HG03064 (cell line): ENCODE data around the gene CLNK.
A peak's percentile ranks its signal among the peaks of the same experiment; 100 is the strongest.

Experiments used
- ATAC-seq: cut with Tn5 transposase; IDR thresholded peaks from one replicate; pipeline ENCODE4 v1.9.1; 2021; ENCODE audit warnings: low read depth; ENCODE audit not compliant: unreplicated experiment

The CLNK gene

DNA sequence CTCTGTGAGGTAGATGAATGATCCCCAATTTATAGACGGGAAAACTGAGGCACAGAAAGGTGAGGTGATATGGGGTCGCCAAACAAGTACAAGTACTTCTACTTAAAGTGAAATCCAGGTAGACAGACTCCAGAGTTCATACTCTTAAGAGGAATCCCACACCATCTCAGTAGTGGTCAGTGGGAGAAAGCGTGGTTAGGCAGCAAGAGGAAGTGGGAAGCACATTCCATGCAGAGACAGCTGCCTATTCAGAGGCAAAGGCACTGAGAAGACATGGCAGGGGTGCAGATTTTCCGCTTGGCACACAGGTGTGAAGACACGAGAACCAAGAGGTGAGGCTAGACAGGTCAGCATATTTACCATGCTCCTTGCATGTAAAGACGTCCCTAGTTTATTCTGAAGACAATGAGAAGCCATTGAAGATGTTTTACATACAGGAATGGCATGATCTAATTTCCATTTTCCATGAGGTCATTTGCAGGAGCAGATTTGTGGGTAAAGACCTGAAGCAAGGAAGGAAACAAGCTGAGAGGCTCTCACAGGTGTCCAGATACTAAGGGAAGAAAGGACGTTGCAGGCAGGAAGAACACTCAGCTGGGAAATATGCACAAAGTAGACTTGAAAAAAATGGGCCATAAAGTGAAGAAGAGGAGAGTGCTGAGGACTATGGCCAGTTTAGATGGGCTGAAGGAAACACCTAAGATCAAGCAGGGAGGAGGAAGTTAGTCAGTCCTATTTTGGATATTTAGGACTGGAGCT is 17.3 kb upstream of the CLNK start:
- ATAC-seq, result no peak

DNA sequence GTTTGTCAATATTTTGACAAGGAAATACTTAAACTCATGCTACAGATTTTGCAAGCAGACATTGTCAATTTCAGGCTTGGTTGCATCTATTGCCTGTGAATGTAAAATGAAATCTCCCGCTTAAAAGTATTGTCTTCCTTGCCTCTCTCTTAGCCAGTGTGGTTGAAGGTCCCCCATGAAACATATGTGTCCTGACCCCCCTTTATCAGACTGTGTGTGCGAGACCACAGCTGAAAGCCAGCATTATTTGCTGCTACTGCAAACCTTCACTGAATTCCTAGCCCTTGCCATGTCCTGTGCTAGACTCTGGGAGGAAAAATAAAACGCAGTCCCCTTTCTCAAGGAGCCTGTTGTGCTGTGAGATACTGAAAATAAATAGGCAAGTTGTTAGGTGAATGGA is 16.6 kb upstream of the CLNK start:
- ATAC-seq, result no peak

GRCh38 chr4:10698172-10698571 is 13.6 kb upstream of the CLNK start:
- ATAC-seq, result no peak

DNA sequence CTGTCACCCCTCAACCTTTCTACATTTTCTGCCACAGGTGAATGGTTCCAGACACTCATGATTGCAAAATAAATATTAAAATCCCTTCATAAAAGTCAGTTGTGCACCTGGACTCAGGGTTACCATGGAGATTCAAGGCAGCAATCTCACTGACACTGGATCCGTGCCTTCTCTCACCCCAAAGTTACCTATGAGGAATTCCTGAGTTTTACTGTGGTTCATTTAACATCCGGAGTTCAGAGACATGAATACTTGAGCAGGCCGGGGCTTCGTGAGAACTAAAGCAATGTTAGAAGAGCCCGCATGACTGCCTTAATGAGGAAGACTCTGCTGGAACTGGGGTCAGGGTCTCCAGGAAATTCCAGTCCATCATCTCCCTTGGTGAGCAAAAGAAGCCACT is 12.5 kb upstream of the CLNK start:
- no peak for ATAC-seq

DNA sequence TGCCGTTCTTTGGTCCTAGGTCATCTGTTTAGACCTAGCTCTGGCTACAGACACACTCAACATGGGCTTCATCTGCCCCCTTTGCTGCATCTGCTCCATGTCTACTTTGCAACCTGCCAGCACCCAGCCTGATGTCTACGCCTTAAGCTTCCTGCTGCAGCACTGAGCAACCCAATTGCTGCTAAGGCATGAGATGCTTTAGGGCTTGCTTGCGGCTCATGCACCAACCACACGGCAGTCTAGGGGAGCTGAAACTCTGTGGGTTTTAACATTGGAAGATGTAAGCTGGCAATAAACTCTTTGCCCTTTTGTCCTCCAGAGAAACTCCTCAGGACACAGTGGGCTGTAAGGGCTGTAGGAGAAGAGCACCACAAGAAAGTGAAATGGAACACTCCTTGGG is 11.7 kb upstream of the CLNK start:
- no peak for ATAC-seq

GRCh38 chr4:10694828-10695209 is 10.3 kb upstream of the CLNK start:
- ATAC-seq, result no peak

GRCh38 chr4:10694151-10694827 is 9.7 kb upstream of the CLNK start:
- ATAC-seq, result no peak

DNA sequence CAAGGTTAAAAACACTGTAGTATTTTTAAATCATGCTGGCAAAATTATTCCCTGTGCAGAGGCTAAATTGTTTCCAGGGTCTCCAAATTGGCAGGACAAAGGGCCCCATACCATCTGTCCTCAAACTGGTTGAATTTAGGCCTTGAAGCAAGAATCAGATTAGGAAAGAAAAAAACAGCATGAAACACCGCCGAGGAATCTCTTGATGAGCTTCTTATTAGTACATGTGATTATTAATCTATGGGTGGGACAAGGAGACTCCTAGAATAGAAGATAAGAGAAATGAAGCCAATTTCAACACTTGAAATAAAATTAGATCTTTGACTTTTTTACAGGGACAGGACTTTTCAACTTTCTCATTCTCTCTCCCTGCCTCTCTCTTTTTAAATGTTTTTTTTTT is 7.1 kb upstream of the CLNK start:
- no peak for ATAC-seq

DNA sequence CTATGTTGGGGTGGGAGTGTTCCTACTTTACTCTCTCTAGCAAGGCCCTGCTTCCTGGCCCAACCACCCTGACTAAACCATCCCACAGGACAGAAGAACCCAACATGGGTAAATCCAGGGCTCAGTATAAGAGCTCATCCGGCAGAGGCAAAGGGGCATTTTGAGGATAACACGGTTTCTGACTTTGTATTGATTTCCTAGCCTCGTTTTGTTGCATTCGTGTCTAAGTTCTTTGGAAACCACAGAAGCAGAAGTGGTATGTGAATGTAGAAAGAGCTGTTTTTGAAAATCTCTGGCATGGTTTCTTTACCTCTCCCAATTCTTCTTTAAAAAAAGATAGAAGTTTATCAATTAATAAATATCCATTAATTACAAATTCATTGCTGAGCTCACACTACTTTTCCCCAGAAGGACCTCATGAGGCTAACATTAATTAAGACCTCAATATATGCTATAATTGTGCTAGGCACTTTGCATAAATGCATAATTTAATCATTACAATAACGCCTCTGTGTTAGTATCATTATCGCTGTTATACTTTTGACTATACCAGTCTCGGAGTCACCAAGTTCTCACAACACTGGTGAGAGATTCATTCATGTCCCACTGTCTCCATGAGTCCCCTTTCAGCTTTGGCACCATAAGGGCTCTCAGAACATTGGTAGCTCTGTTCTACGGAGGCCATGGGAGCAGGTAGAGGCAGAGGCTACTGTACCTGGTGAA is 5.8 kb upstream of the CLNK start:
- peak; percentile 34 for ATAC-seq

- ATAC-seq, result no peak
Observed at GRCh38 chr4:10688846-10689245, 4.3 kb upstream of the CLNK start.

GRCh38 chr4:10688022-10688421 is 3.5 kb upstream of the CLNK start:
- ATAC-seq, result no peak

GRCh38 chr4:10687526-10687925 is 3.0 kb upstream of the CLNK start:
- ATAC-seq, result no peak

DNA sequence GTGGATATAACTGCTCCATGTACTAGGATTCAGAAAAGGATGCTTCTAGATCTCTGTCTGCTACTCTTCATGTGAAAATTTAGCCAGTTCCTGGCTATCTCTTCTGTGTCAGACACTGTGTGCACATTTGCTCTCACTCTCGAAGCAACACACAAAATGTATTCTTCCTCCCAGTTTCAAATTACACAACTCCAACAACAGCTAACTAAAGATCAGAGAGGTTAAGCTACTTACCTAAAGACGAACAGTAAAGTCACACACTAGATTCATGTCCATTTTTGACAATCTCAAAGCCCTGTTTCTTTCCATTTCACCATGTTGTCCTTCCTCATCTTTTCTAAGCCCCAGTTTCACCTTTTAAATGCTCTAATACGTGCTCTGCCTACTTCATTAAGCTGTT is 2.2 kb downstream of the CLNK start:
- no peak for ATAC-seq

GRCh38 chr4:10677796-10678497 is 6.6 kb downstream of the CLNK start:
- peak; percentile 44 for ATAC-seq

GRCh38 chr4:10673817-10674369 is 10.7 kb downstream of the CLNK start:
- ATAC-seq, result peak; percentile 64

DNA sequence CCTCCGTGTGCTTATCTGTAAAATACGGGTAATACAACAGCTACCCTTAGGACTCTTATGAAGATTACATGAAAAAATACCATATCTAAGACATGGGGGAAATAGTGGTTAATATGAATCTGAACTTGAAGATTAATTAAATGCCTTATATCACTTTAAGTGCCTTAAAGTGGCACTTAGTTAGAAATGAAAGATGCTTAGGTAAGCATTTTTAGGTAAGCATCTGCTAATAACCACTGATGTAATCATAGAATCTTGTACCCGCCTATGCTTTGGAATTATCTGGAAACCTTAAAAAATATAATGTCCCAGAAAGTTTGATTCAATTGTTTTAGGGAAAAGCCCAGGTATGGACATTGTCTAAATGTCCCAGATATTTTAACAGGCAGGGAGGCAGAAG is 12.2 kb downstream of the CLNK start:
- no peak for ATAC-seq

DNA sequence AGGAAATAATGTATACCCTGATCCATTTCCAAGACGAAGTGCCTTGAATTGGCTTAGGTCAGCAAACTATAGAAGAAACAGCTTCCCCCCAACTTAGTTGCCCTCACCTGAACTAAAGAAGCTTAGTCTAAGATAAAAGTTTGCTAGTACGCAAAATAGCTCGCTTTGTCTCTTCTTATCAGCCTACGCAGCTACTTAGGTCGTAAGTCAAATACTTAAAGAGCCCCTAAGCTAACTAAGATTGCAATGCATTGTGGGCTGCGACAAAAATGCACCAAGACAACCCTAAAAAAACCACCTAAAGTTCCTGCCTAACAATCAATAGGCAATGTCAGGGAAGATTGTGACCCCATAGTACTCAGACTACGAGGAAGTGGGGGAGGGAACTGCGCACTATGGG is 12.8 kb downstream of the CLNK start:
- no peak for ATAC-seq

- ATAC-seq, result peak; percentile 91
Observed at GRCh38 chr4:10671366-10671765, 13.2 kb downstream of the CLNK start.

GRCh38 chr4:10670321-10670720 is 14.2 kb downstream of the CLNK start:
- no peak for ATAC-seq

DNA sequence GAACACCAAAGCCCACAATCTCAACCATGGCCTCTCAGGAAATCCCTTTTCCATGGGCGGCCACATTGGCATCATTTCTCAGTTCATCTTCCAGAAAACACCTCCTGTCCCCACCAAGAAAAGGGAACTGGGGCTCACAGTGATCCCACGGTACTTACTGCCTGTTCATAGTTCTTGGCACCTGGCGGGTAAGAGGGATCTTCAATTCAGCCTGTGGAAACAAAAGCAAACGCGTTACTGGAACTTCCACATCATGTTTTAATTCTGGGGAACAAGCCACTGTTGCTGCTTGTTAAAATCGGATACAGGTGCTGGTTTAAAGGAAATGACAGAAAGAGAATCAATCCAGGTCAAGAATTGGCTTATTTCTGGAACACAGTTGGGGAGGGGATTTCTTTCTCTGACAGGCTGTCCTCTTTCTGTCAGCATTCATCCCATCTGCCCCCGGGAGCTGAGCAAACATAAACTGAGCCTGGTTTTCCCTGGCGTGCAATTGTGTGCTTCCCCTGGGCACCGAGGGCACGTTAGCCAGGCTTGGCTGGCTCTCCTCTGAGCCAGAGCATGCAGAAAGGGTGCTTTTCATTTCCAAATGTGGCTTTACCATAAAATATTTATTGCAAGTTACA is 16.8 kb downstream of the CLNK start:
- ATAC-seq, result no peak
